H1 (cell line): Measurements from ENCODE around the gene ARHGAP15. TPM values are rescaled to one million over a fixed set of nuclear protein-coding genes. Genes with fewer than 3 reads are reported as not detected.
A peak's percentile ranks its signal among the peaks of the same experiment; 100 is the strongest.

Source experiments
- CTCF ChIA-PET: fragments of 300-600 bp; sonication (Branson Sonifier 250); formaldehyde crosslinking; loops from one replicate; lab custom pipeline; 2021; ENCODE audit not compliant: partially characterized antibody; lab: Charles Lee
- POLR2A ChIA-PET: fragments of 300-600 bp; sonication (Branson Sonifier 250); formaldehyde crosslinking; loops from one replicate; lab custom pipeline; 2021; ENCODE audit warnings: inconsistent platforms; ENCODE audit not compliant: partially characterized antibody; lab: Charles Lee
- DNase-seq, 2 experiments: peaks; one replicate each; pipeline versions ENCODE4 v3.0.0 to v3.0.0-alpha.2; 2010 to 2022; ENCODE audit warnings: low spot score in 2 of 2, low read depth in 1 of 2, mixed read lengths in 1 of 2
- FAIRE-seq: peaks from 2 replicates; lab custom pipeline; 2011; peaks lifted over from hg19 to GRCh38; lab: Jason Lieb, UNC
- H2AFZ ChIP-seq: 2 replicates; pipeline ENCODE4 v1.8.1; 2012; ENCODE audit warnings: low read length, inconsistent platforms
- H2AK5ac ChIP-seq: 2 replicates; pipeline ENCODE4 v1.6.1; 2013; ENCODE audit warnings: low read depth, low read length
- H2BK120ac ChIP-seq: replicated peaks from 2 replicates; pipeline ENCODE3; 2013; ENCODE audit warnings: low read depth, low read length, inconsistent platforms
- H2BK12ac ChIP-seq: 2 replicates; pipeline ENCODE4 v1.6.1; 2013; ENCODE audit warnings: low read depth, low read length
- H2BK15ac ChIP-seq: 2 replicates; pipeline ENCODE4 v1.6.1; 2013; ENCODE audit warnings: low read length
- H2BK20ac ChIP-seq: 2 replicates; pipeline ENCODE4 v1.6.1; 2013; ENCODE audit warnings: low read length
- H2BK5ac ChIP-seq: 2 replicates; pipeline ENCODE4 v1.6.1; 2013; ENCODE audit warnings: low read depth, low read length
- H3K14ac ChIP-seq: 2 replicates; pipeline ENCODE4 v1.6.1; 2013; ENCODE audit warnings: inconsistent platforms; ENCODE audit not compliant: insufficient read length
- H3K18ac ChIP-seq: 2 replicates; pipeline ENCODE4 v1.6.1; 2013; ENCODE audit warnings: low read length; ENCODE audit errors: extremely low read depth
- H3K23ac ChIP-seq: 2 replicates; pipeline ENCODE4 v1.6.1; 2013; ENCODE audit warnings: inconsistent platforms; ENCODE audit not compliant: insufficient read length
- H3K23me2 ChIP-seq: 2 replicates; pipeline ENCODE4 v1.6.1; 2013; ENCODE audit warnings: low read depth, low read length
- H3K27ac ChIP-seq: 2 replicates; pipeline ENCODE4 v1.6.1; 2011; ENCODE audit warnings: low read depth, low read length, inconsistent platforms
- H3K27me3 ChIP-seq, 4 experiments: replicated peaks in 1 of 4; 1 replicate in 1 of 4; 2 replicates in 3 of 4; pipeline versions ENCODE4 v1.6.1 to v1.8.1; 2011 to 2013; ENCODE audit warnings: low read length in 3 of 4, mild to moderate bottlenecking in 3 of 4, inconsistent platforms in 2 of 4, mixed read lengths in 2 of 4, moderate library complexity in 1 of 4; ENCODE audit not compliant: control insufficient read depth in 3 of 4, insufficient read depth in 3 of 4; ENCODE audit errors: extremely low read depth in 1 of 4
- H3K36me3 ChIP-seq, 4 experiments: 2 replicates each; pipeline versions ENCODE4 v1.6.1 to v1.8.1; 2011 to 2013; ENCODE audit warnings: mild to moderate bottlenecking in 4 of 4, low read length in 3 of 4, moderate library complexity in 2 of 4, control low read depth in 1 of 4, inconsistent platforms in 1 of 4; ENCODE audit not compliant: insufficient read depth in 4 of 4, control insufficient read depth in 2 of 4
- H3K4ac ChIP-seq: replicated peaks from 2 replicates; pipeline ENCODE3; 2013; ENCODE audit warnings: low read length, low read depth, mixed read lengths, inconsistent platforms; ENCODE audit not compliant: insufficient read length
- H3K4me1 ChIP-seq, 4 experiments: replicated peaks in 1 of 4; 1 replicate in 1 of 4; 2 replicates in 3 of 4; pipeline versions ENCODE4 v1.6.1 to v1.8.1; 2011 to 2013; ENCODE audit warnings: low read length in 3 of 4, inconsistent platforms in 2 of 4, mixed read lengths in 1 of 4; ENCODE audit not compliant: insufficient read depth in 4 of 4, control insufficient read depth in 3 of 4
- H3K4me2 ChIP-seq, 2 experiments: 2 replicates each; pipeline versions ENCODE4 v1.6.1 to v1.8.1; 2011 to 2013; ENCODE audit warnings: low read depth in 2 of 2, low read length in 2 of 2, control low read depth in 1 of 2, inconsistent platforms in 1 of 2, mild to moderate bottlenecking in 1 of 2; ENCODE audit not compliant: insufficient read depth in 1 of 2
- H3K4me3 ChIP-seq, 4 experiments: fragments of 200-600, 300-600 bp in 1 of 4; sonication (generic), shearing (Covaris generic), sonication (Bioruptor Twin) in 1 of 4; 2 replicates each; pipeline versions ENCODE4 v1.5.1 to v1.8.1; 2011 to 2016; ENCODE audit warnings: low read length in 4 of 4, low read depth in 3 of 4, control low read depth in 2 of 4, inconsistent platforms in 2 of 4, mild to moderate bottlenecking in 2 of 4, mixed read lengths in 1 of 4, moderate library complexity in 1 of 4; ENCODE audit not compliant: insufficient read depth in 2 of 4; ENCODE audit errors: extremely low read depth in 1 of 4
- H3K56ac ChIP-seq: replicated peaks from 2 replicates; pipeline ENCODE3; 2013; ENCODE audit warnings: low read depth, mild to moderate bottlenecking, mixed read lengths, low read length, inconsistent platforms; ENCODE audit not compliant: insufficient read length
- H3K79me1 ChIP-seq: 2 replicates; pipeline ENCODE4 v1.6.1; 2013; ENCODE audit warnings: low read depth, low read length, control low read depth
- H3K79me2 ChIP-seq, 2 experiments: 2 replicates each; pipeline versions ENCODE4 v1.6.1 to v1.8.1; 2012 to 2013; ENCODE audit warnings: low read length in 2 of 2, mild to moderate bottlenecking in 2 of 2, inconsistent platforms in 1 of 2; ENCODE audit not compliant: insufficient read depth in 2 of 2, control insufficient read depth in 1 of 2
- H3K9ac ChIP-seq, 4 experiments: replicated peaks in 1 of 4; 1 replicate in 1 of 4; 2 replicates in 3 of 4; pipeline versions ENCODE4 v1.6.1 to v1.8.1; 2011 to 2013; ENCODE audit warnings: low read depth in 3 of 4, low read length in 3 of 4, control low read depth in 2 of 4, mild to moderate bottlenecking in 2 of 4, moderate library complexity in 2 of 4, inconsistent platforms in 1 of 4; ENCODE audit errors: extremely low read depth in 1 of 4
- H3K9me3 ChIP-seq, 2 experiments: 2 replicates each; pipeline versions ENCODE4 v1.6.1 to v1.8.1; 2012 to 2013; ENCODE audit warnings: mild to moderate bottlenecking in 2 of 2, moderate library complexity in 2 of 2, control low read depth in 1 of 2, inconsistent platforms in 1 of 2, low read depth in 1 of 2, low read length in 1 of 2, mixed read lengths in 1 of 2; ENCODE audit not compliant: insufficient read depth in 2 of 2
- H4K20me1 ChIP-seq, 2 experiments: replicated peaks in 1 of 2; 2 replicates each; pipeline versions ENCODE3 to v1.8.1; 2011 to 2013; ENCODE audit warnings: inconsistent platforms in 2 of 2, low read length in 2 of 2, mild to moderate bottlenecking in 1 of 2; ENCODE audit not compliant: insufficient read depth in 2 of 2, control insufficient read depth in 1 of 2
- H4K5ac ChIP-seq: 2 replicates; pipeline ENCODE4 v1.6.1; 2013; ENCODE audit warnings: low read length, low read depth, mixed read lengths, inconsistent platforms; ENCODE audit not compliant: insufficient read length
- H4K8ac ChIP-seq: 2 replicates; pipeline ENCODE4 v1.8.0; 2013; ENCODE audit warnings: mild to moderate bottlenecking, moderate library complexity, low read length, inconsistent platforms; ENCODE audit not compliant: insufficient read depth; ENCODE audit errors: extremely low read depth
- H4K91ac ChIP-seq: replicated peaks from 2 replicates; pipeline ENCODE3; 2013; ENCODE audit warnings: low read length, mixed read lengths, inconsistent platforms; ENCODE audit not compliant: insufficient read length
- WGBS, 2 experiments: shearing (Covaris generic) in 1 of 2; methylation state at CpG; one replicate each; pipeline versions ENCODE4 v1.1.6 to v1.1.7; 2013 to 2015; ENCODE audit warnings: low lambda C conversion rate in 2 of 2, mixed read lengths in 2 of 2, inconsistent platforms in 1 of 2, low coverage in 1 of 2, missing lambda C conversion rate in 1 of 2; ENCODE audit not compliant: insufficient replicate concordance in 2 of 2, insufficient coverage in 1 of 2, insufficient read length in 1 of 2; ENCODE audit errors: extremely low coverage in 1 of 2, missing lambda C conversion rate in 1 of 2; 5-methylcytosine and 5-hydroxymethylcytosine counted together
- polyA plus RNA-seq, 7 experiments: library from polyadenylated mRNA; depleted of rRNA in 3 of 7; stranded (reverse) in 5 of 7; unstranded in 2 of 7; fragments of >200 nt in 5 of 7; fragments of 200-250 nt in 2 of 7; gene quantifications; 1 replicate in 5 of 7; 2 replicates in 1 of 7; 4 replicates in 1 of 7; pipeline versions ENCODE4 v1.2.1 to v1.2.3, GENCODE V29; 2011 to 2013; ENCODE audit warnings: missing spikeins in 2 of 7, mixed read lengths in 2 of 7
- total RNA-seq: library from RNA; stranded (reverse); fragmentation: NEBNext Ultra II Directional; extraction: Animal tissue kit (Norgen Biotek cat#: 25700); gene quantifications from 2 replicates; pipeline ENCODE4 v1.2.1, GENCODE V29; 2021

ARHGAP15 gene
- total and polyA plus RNA-seq, 2 of the 8 experiments (the other 6 are each of a cell fraction or from before 2014, with no cell fraction given), result not detected

DNA sequence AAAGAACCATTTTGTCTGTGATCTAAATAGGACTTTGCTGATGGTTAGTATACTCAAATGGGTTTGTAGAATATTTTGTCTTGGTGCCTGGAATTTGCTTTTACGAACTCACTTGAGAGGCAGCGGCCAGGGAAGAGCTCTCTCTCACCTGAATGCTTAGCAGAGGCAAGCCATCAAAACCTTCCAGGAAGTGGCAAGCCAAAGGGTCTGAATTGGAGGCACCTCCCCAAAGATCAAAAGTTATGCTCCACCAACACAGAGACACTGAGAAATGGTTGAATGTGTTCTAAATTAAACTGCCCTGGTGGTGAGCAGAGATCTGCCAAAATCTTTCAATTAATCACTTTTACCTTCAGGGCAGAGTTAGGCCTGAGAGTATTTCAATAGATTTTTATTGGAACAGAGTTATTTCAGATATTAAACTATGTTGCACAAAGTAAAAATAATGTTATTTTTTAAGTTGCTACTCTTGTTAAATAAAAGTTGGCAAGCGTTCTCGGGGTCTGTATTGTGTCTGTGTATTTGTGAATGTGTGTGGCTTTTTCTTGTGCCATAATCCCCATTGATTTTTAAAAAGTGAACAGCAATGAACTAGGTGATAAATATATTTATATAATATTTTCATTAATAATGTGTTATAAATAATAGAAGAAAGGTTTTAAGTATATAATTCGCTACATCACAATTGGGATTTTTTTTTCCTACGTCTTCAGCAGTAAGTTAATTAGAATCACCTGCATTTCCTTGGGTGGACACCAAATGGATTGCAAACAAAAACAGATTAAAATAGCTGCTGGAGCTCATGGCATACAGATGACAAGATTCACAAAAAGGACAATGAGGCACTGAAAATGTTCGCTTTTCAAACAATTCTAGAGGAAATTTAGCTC, 416.1 kb downstream of the ARHGAP15 start:
- H2AK5ac ChIP-seq, result no peak overlapping the region
- no peak overlapping the region for H2BK15ac ChIP-seq
- no peak overlapping the region for H3K4ac ChIP-seq
- H2BK12ac ChIP-seq, result no peak overlapping the region
- H3K79me2 ChIP-seq, result no peaks in the 10 kb centered on the region
- H3K79me1 ChIP-seq, result no peaks in the 10 kb centered on the region
- no peak overlapping the region for H3K9ac ChIP-seq
- H3K4me2 ChIP-seq, result no peak overlapping the region
- no peaks in the 10 kb centered on the region for H3K27me3 ChIP-seq
- peak overlapping the region; percentile 97; the same call in 1 of the 2 replicates for H2AFZ ChIP-seq
- FAIRE-seq (no peak), DNase-seq (no peak)
- H3K14ac ChIP-seq, result no peak overlapping the region
- H3K18ac ChIP-seq, result no peak overlapping the region
- H3K27ac ChIP-seq, result no peak overlapping the region
- H4K8ac ChIP-seq, result no peak overlapping the region
- H2BK5ac ChIP-seq, result no peak overlapping the region
- H3K56ac ChIP-seq, result no peak overlapping the region
- WGBS, 2 experiments, result 88% methylated on average over 7 of the region's 7 CpGs; no CpG with 5 or more reads in 1 of the 2 experiments
- H3K4me1 ChIP-seq, result peaks cover 0 to 11% (median 0%) of the 10 kb centered on the region in 4 experiments; a peak in 1 of 7 replicates
- POLR2A ChIA-PET, result no interaction called here
- H3K23me2 ChIP-seq, result no peaks in the 10 kb centered on the region; the same call in 1 of the 2 replicates
- no peak overlapping the region for H4K5ac ChIP-seq
- H3K36me3 ChIP-seq, result no peaks in the 10 kb centered on the region
- H4K91ac ChIP-seq, result no peak overlapping the region
- H2BK20ac ChIP-seq, result no peak overlapping the region
- peak overlapping the region; percentile 38 for H3K23ac ChIP-seq
- peaks cover 8% of the 10 kb centered on the region in 2 experiments; a peak in 2 of 4 replicates for H3K9me3 ChIP-seq
- H4K20me1 ChIP-seq, result no peaks in the 10 kb centered on the region
- CTCF ChIA-PET, result interaction anchor here (0.7 kb wide), 2 partner anchors 13 to 48 kb away, joined by 3 read pairs; no protein-coding TSS in a partner anchor
- no peak overlapping the region for H3K4me3 ChIP-seq
- no peak overlapping the region for H2BK120ac ChIP-seq
